Gastroesophageal sphincter (tissue), 3 donors: Measurements from ENCODE around the gene SMARCD2.

Experiments
- CTCF ChIP-seq, 4 experiments: fragments of 200-600 bp in 2 of 4; fragments of 450-650 bp in 2 of 4; sonication (generic) in 1 of 4; IDR thresholded peaks; one replicate each; pipeline ENCODE4 v1.5.1; 2017 to 2019; ENCODE audit warnings: antibody characterized with exemption in 4 of 4, mild to moderate bottlenecking in 2 of 4, moderate library complexity in 2 of 4
- POLR2AphosphoS5 ChIP-seq: sonication (generic); formaldehyde crosslinking; IDR thresholded peaks from one replicate; pipeline ENCODE4 v1.6.1; 2017; ENCODE audit warnings: antibody characterized with exemption

DNA sequence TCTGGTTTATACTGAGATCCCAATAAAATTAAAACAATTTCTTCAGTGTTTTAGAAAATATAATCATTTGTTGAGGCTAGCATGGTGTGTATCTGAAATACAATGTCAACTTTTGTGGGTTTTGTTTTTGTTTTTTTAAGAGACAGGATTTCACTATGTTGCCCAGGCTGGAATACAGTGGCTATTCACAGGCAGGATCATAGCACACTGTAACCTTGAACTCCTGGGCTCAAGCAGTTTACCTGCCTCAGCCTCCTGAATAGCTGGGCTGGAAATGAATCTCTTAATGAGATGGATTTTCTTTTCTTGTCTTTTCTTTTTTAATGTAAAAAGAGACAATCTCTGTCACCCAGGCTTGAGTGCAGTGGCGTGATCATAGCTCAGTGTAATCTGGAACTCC lies 56.4 kb downstream of the SMARCD2 start:
- TF ChIP-seq CTCF (IDR thresholded peaks at IDR 0.05) (no peak), POLR2AphosphoS5 (no peak)
